ENCODE measurements around the gene TPRG1.

The TPRG1 gene

DNA sequence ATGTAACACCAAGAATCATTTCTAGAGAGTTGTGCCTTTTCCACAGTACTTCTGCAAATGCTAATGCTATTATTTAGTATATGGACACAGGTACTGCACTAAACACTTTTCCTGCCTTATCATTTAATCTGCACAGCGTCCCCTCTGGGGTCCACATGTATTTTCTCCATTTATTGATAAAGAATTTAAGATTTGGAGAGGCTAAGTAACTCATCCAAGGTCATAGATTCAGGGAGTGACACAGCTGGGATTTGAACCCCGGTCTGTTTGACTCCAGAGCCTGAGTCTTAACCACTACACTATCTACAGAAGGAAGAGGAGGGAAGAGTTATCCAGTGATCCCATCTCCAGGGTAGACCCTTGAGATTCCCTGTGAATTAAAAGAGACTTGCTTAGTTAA lies 24.9 kb upstream of the TPRG1 start:
- no peaks in the 10 kb centered on the region for H3K36me3 Mint-ChIP-seq (ENCODE audit: low read depth)
- H3K27ac Mint-ChIP-seq, result no peak overlapping the region

DNA sequence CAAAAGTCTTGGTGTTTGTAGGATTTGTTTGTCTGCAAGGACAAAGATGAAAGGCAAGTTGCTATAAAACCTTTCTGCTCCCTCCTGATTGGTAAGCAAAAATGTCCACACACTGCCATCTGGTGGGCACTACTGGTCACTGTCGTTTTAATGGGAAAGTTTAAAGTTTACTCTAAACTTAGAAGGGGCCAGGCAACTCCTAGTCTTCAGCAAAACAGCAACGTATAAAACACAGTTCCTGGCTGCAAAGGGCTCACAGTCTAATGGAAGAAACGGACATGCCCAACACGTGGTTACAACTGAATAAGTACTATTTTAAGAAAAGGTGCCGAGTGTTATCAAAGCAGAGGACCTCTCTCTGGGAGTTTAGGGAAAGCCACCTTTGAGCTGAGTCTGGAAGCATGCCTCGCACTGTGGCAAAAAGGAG lies 23.7 kb upstream of the TPRG1 start:
- Mint-ChIP-seq H3K27ac (no peak overlapping the region), H3K4me3 (no peak overlapping the region), H3K36me3 (ENCODE audit: low read depth) (no peaks in the 10 kb centered on the region), H3K9me3 (no peaks in the 10 kb centered on the region), H3K4me1 (ENCODE audit: low read depth) (peaks cover 36% of the 10 kb centered on the region), H3K27me3 (ENCODE audit: low read depth) (peaks cover 4% of the 10 kb centered on the region)
- DNase-seq (ENCODE audit: low spot score), result peak; percentile 41

More for the DNA sequence above, 24.9 kb upstream of the TPRG1 start:
- Mint-ChIP-seq H3K4me3 (no peak overlapping the region), H3K9me3 (no peaks in the 10 kb centered on the region), H3K4me1 (ENCODE audit: low read depth) (peaks cover 41% of the 10 kb centered on the region), H3K27me3 (ENCODE audit: low read depth) (peaks cover 9% of the 10 kb centered on the region)
- no peak for DNase-seq (ENCODE audit: low spot score)

DNA sequence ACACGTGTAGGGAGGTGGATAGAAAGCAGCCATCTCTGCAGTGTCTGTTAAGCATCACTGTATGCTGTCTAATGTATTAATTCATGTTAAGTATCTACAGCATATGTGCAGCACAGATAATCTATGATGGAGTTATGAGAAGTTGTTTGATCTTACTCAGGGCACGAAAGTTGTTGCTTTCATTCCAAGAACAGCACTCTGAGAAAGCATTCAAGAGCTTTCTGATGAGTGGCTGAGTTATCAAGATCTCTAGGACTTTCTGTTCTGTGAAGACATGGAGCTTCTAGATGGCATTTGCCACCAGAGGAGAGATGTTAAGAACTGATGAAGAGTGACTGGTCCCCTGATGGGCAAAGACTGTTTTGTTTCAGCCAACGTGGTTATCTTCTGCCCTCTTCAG lies 22.6 kb upstream of the TPRG1 start:
- Mint-ChIP-seq H3K4me3 (no peak overlapping the region), H3K4me1 (ENCODE audit: low read depth) (peaks cover 27% of the 10 kb centered on the region), H3K27me3 (ENCODE audit: low read depth) (peaks cover 4% of the 10 kb centered on the region), H3K9me3 (no peaks in the 10 kb centered on the region), H3K27ac (no peak overlapping the region), H3K36me3 (ENCODE audit: low read depth) (no peaks in the 10 kb centered on the region)
- peak; percentile 22 for DNase-seq (ENCODE audit: low spot score)

DNA sequence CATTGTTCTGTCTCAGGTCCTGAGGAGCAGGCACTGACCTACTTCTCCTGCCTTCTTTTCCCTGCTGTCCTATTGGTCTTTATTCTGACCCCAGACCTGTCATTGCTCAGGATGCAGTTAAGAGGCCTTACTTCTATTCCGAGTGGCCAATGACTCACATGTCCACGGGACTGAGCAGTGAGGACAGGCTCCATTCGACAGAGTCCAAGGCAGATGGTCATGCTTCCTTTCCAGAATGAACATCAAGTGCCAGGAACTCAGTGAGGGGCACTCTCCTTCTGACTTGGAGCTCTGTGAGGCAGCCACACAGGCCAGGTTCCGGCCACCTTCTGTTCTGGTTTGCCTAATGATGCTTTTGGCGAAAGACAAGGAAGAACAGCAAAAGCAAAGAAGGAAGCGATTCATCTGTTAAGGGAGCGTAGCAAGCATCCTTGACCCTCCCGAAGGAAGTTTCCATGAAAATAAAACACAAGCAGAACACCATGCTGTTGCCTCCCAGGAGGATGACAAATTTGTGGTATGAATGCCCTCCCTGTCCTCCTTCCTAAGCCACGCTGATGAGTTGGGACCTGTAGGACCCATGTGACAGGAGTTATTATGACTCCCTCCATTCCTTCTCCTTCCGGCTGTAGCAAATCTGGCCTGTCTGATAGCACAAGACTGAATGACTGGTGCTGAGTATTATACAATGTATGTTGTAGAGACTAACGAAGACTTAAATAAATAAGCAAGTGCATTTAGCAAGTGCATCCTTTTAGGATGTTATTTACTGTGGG lies 14.4 kb upstream of the TPRG1 start:
- H3K27me3 Mint-ChIP-seq (ENCODE audit: low read depth), result peaks cover 14% of the 10 kb centered on the region
- DNase-seq (ENCODE audit: low spot score), result no peak
- no peak overlapping the region for H3K27ac Mint-ChIP-seq
- peaks cover 1% of the 10 kb centered on the region for H3K4me1 Mint-ChIP-seq (ENCODE audit: low read depth)
- no peaks in the 10 kb centered on the region for H3K36me3 Mint-ChIP-seq (ENCODE audit: low read depth)
- no peak overlapping the region for H3K4me3 Mint-ChIP-seq
- no peaks in the 10 kb centered on the region for H3K9me3 Mint-ChIP-seq

DNA sequence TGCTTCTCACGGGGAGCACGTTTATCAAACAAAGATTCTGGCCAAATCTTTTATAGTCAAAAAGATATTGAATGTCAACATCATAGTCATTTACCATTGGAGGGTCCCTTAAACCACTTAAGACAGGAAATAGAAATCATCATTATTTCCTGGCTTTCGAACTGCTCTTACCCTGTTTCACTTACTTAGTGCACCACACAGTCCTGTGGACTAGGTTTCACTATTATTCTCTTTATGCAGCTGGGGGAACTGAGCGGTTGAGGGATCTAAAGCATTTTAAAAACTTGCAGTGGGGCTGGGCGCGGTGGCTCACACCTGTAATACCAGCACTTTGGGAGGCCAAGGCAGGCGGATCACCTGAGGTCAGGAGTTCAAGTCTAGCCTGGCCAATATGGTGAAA lies 13.7 kb upstream of the TPRG1 start:
- DNase-seq (ENCODE audit: low spot score), result no peak
- Mint-ChIP-seq H3K4me1 (ENCODE audit: low read depth) (peaks cover 1% of the 10 kb centered on the region), H3K36me3 (ENCODE audit: low read depth) (no peaks in the 10 kb centered on the region), H3K9me3 (no peaks in the 10 kb centered on the region), H3K27ac (no peak overlapping the region), H3K27me3 (ENCODE audit: low read depth) (peaks cover 14% of the 10 kb centered on the region), H3K4me3 (no peak overlapping the region)

DNA sequence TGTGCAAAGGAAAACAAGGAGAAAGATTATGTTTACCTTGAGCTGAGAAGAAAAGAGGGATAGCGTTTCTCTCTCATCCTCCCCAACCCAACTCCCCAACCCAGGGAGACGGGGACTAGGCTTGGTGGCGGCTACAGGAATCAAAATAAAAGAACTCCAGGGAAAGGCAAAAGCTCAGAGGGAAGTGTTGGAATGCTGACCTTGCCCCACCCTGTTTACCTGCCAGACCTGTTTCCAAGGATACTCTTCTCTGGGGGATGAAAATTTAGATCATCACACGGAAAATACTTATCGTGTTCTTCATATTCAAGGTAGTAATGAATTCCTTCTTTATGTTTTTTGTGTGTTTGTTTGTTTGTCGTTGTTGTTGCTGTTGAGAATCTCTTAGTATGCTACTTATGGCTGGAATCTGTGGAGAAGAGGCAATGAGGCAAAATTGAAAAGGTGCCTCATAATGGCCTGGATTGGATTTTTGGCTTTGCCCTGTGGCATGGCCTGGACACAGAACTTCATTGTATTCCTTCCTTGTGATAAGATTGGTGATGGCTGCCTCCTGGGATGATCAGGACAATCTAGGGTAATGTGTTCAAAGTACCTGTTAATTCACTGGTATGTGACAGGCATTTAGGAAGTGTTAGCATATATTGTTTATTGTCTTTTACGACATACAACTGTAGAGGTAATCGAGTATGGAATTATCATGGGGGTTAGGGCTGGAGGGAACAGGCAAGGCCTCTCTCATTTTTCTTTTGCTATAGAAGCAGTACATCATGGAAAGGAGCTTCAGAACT lies 11.1 kb upstream of the TPRG1 start:
- no peak for DNase-seq (ENCODE audit: low spot score)
- Mint-ChIP-seq H3K9me3 (no peaks in the 10 kb centered on the region), H3K27me3 (ENCODE audit: low read depth) (peaks cover 8% of the 10 kb centered on the region), H3K27ac (no peak overlapping the region), H3K4me3 (no peak overlapping the region), H3K36me3 (ENCODE audit: low read depth) (no peaks in the 10 kb centered on the region), H3K4me1 (ENCODE audit: low read depth) (peaks cover 1% of the 10 kb centered on the region)

DNA sequence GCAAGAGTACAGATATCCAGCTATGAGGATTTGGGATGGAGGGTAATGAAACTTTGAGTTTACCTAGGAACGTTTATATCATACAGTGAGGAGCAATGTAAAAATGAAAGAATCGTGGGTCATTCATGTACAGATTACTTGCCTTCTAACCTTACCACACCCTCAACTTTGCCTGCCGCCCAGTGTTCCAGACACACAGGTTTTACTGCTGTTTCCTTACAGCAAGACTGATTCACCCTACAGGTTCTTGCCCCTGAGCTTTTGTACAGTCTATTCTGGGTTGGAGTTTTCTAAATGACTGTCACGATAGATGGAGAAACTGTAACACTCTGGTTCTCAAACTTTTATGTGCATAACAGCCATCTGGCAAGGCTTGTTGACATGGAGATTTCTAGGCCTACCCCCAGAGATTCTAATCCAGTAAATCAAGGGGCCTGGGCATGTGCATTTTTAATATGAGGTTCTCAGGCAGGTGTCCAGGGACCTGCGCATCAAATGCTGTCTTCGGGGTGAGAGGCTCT lies 6.6 kb upstream of the TPRG1 start:
- H3K36me3 Mint-ChIP-seq (ENCODE audit: low read depth), result no peaks in the 10 kb centered on the region
- H3K27me3 Mint-ChIP-seq (ENCODE audit: low read depth), result peaks cover 8% of the 10 kb centered on the region
- H3K4me1 Mint-ChIP-seq (ENCODE audit: low read depth), result peaks cover 4% of the 10 kb centered on the region
- no peak for DNase-seq (ENCODE audit: low spot score)
- no peak overlapping the region for H3K4me3 Mint-ChIP-seq
- H3K27ac Mint-ChIP-seq, result no peak overlapping the region
- H3K9me3 Mint-ChIP-seq, result no peaks in the 10 kb centered on the region

DNA sequence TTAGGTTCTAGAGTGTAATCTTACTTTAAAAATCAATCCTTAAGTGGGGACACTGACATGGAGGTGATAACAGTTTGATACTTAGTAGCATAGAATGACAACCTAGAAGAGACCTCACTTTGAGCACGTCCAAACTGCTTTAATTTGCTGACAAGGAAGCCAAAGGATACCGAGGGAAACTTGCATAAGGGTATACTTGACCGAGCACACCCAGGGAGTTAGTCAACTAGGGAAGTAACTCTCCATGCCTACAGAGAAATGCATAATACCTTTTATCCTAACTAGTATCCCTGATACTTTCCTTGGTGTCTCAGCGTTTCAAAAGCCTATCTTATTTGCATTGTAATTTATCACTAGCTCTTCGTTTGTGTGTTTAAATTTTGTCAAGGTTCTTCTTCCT lies 5.5 kb upstream of the TPRG1 start:
- Mint-ChIP-seq H3K27me3 (ENCODE audit: low read depth) (peaks cover 3% of the 10 kb centered on the region), H3K4me1 (ENCODE audit: low read depth) (peaks cover 5% of the 10 kb centered on the region), H3K27ac (no peak overlapping the region), H3K9me3 (no peaks in the 10 kb centered on the region), H3K4me3 (no peak overlapping the region), H3K36me3 (ENCODE audit: low read depth) (no peaks in the 10 kb centered on the region)
- no peak for DNase-seq (ENCODE audit: low spot score)

DNA sequence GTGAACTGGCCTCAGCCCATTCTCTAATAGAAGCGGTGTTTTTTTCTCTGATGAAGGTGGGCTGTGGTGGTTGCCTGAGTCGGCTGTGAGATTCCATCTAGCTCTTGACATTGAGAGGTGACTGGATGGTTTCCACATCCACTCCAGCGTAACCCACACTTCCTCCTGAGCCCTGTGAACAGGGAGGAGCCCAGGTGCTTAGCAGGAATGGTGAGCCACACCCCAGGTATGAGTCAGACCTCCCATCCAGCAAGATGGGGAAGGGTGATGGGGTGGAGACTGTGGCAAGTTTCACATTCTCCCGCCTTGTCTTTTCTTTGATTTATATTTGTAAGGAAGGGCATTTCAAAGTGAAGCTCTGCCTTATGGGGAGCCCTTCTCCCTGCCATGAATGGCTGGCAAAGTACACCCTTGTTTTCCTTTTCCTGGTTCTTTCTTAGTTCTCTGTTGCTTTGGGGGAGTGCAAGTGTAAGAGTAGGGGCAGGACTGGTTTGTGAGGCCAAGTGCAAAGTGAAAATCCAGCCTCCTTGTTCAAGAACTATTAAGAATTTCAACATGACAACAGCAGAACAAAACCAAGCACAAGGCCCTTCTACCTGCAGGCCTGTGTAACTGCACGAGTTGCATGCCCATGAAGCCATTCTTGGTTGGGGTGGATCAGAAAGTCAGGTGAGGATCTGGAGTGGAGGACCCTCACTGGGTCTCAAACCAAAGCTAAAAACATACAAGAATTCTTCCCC lies 4.6 kb upstream of the TPRG1 start:
- H3K36me3 Mint-ChIP-seq (ENCODE audit: low read depth), result no peaks in the 10 kb centered on the region
- H3K9me3 Mint-ChIP-seq, result no peaks in the 10 kb centered on the region
- H3K4me1 Mint-ChIP-seq (ENCODE audit: low read depth), result peaks cover 7% of the 10 kb centered on the region
- H3K27ac Mint-ChIP-seq, result no peak overlapping the region
- H3K4me3 Mint-ChIP-seq, result no peak overlapping the region
- no peak for DNase-seq (ENCODE audit: low spot score)
- H3K27me3 Mint-ChIP-seq (ENCODE audit: low read depth), result no peaks in the 10 kb centered on the region

DNA sequence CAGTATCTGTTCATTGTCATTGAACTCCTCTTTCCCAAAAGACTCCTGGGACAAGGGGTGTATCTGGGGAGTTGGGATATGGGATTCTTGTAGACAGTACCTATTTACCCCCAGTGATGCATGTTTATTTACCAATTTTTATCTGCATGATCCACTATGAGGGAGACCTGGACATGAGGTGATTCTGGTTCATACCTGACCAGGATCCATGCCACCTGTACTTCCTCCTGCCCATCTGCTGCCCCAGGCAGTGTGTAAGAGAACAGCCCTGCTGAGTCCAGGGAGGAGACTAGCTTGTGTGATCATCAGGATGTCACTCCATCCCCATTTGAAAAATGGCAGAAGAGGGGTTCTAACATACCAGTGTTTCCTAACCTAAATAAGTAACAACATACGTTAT lies 3.1 kb upstream of the TPRG1 start:
- Mint-ChIP-seq H3K4me1 (ENCODE audit: low read depth) (peaks cover 12% of the 10 kb centered on the region), H3K9me3 (no peaks in the 10 kb centered on the region), H3K36me3 (ENCODE audit: low read depth) (no peaks in the 10 kb centered on the region), H3K27ac (no peak overlapping the region), H3K27me3 (ENCODE audit: low read depth) (no peaks in the 10 kb centered on the region), H3K4me3 (no peak overlapping the region)
- no peak for DNase-seq (ENCODE audit: low spot score)

DNA sequence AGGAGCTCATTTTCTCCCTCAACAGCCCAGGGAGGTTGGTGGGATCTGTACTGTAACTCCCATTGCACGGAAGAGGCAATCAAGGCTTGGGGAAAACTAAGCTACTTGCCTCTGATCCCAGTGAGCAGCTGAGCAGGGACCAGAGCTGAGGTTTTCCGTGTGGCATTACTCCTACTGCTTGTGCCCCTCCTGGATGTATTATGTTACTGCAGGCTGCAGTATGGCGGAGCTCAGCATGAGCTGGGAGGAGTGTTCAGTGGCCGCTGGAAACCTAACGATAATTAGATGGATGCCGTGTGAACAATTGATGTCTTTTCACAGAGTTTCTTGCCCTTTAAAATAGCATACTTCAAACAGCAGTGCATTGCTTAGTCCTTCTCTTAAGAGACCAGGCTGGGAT lies 2.0 kb upstream of the TPRG1 start:
- no peaks in the 10 kb centered on the region for H3K36me3 Mint-ChIP-seq (ENCODE audit: low read depth)
- H3K4me3 Mint-ChIP-seq, result no peak overlapping the region
- peaks cover 12% of the 10 kb centered on the region for H3K4me1 Mint-ChIP-seq (ENCODE audit: low read depth)
- no peaks in the 10 kb centered on the region for H3K27me3 Mint-ChIP-seq (ENCODE audit: low read depth)
- H3K9me3 Mint-ChIP-seq, result no peaks in the 10 kb centered on the region
- no peak overlapping the region for H3K27ac Mint-ChIP-seq
- no peak for DNase-seq (ENCODE audit: low spot score)

DNA sequence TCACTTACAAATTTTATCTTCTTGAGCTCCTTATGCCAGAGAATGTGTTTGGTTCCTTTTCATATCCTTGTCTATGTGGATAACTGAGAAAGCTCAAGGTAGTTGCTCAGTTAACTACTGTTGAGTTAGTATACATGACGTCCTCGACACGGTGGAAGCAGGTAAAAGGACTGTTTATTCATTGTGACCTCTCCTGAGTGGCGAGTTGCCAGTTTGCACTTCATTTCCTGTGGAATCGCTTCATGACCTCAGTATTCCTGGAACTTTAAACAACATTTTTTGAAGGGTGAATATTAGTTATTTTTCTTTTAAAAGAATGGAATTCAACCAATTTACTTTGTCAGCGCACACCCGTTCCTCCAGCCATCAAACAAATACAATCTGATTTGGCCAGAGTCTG lies 1.2 kb upstream of the TPRG1 start:
- H3K4me1 Mint-ChIP-seq (ENCODE audit: low read depth), result peaks cover 12% of the 10 kb centered on the region
- H3K27ac Mint-ChIP-seq, result no peak overlapping the region
- H3K27me3 Mint-ChIP-seq (ENCODE audit: low read depth), result no peaks in the 10 kb centered on the region
- H3K9me3 Mint-ChIP-seq, result no peaks in the 10 kb centered on the region
- no peak overlapping the region for H3K4me3 Mint-ChIP-seq
- no peak for DNase-seq (ENCODE audit: low spot score)
- no peaks in the 10 kb centered on the region for H3K36me3 Mint-ChIP-seq (ENCODE audit: low read depth)

DNA sequence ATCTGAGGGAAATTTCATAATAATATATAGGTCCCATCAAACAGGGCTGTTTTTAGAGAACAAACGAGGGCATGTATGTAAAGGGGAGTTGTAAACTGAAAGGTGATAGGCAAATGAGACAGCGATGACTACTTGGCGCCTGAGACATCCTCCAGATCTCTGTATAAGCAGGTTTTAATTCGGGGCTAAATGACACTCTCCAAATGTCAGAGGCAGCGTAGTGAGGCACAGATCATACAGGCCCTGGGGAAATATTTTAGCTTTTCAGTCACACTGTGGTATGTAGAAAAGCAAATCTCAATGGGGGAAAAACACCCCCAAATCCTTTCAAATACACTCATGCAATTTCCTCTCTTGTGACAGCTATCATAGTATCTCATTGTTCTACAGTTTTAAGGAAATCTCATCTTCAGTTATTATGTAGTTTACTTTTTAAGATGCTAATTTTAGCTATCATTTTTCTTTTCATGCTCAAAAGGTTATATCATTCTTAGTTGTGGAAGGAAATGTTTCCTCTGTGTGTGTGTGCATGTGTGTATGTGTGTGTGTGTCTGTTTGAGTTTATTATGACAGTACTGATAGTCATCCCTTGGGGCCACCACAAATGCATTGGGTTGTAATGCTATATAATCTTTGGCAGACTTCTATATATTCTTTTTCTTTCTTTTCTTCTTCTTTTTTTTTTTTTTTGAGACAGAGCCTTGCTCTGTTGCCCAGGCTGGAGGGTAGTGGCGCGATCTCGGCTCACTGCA lies 1.1 kb downstream of the TPRG1 start:
- H3K4me1 Mint-ChIP-seq (ENCODE audit: low read depth), result peaks cover 8% of the 10 kb centered on the region
- DNase-seq (ENCODE audit: low spot score), result no peak
- H3K36me3 Mint-ChIP-seq (ENCODE audit: low read depth), result no peaks in the 10 kb centered on the region
- no peaks in the 10 kb centered on the region for H3K9me3 Mint-ChIP-seq
- H3K4me3 Mint-ChIP-seq, result no peak overlapping the region
- H3K27me3 Mint-ChIP-seq (ENCODE audit: low read depth), result peaks cover 9% of the 10 kb centered on the region
- no peak overlapping the region for H3K27ac Mint-ChIP-seq

Measured in T-helper 2 cell treated with Interferon-gamma antibody and Interleukin-4, amounts not matched to agents 5 μg/mL and 100 μg/mL, for 36 hours (primary cell).